Ovary (tissue), 3 donors: ENCODE measurements around the gene DHRS2.

ENCODE experiments used
- EP300 ChIP-seq: sonication (generic); formaldehyde crosslinking; IDR thresholded peaks from one replicate; pipeline ENCODE4 v1.6.1; 2017; ENCODE audit warnings: antibody characterized with exemption
- POLR2A ChIP-seq: fragments of 450-650 bp; IDR thresholded peaks from one replicate; pipeline ENCODE4 v1.6.1; 2017; ENCODE audit warnings: antibody characterized with exemption, mild to moderate bottlenecking, moderate library complexity
- TF ChIP-seq, protein P1 (sequence below), 3 donors: fragments of 450-650 bp in 2 of 3; fragments of 200-600 bp in 1 of 3; IDR thresholded peaks; one replicate each; pipeline versions ENCODE4 v1.5.1 to v1.8.0; 2016 to 2022; ENCODE audit warnings: antibody characterized with exemption in 3 of 3, mild to moderate bottlenecking in 1 of 3
- donor health status: DM: no; HTN: no; CAD: no.

DNA sequence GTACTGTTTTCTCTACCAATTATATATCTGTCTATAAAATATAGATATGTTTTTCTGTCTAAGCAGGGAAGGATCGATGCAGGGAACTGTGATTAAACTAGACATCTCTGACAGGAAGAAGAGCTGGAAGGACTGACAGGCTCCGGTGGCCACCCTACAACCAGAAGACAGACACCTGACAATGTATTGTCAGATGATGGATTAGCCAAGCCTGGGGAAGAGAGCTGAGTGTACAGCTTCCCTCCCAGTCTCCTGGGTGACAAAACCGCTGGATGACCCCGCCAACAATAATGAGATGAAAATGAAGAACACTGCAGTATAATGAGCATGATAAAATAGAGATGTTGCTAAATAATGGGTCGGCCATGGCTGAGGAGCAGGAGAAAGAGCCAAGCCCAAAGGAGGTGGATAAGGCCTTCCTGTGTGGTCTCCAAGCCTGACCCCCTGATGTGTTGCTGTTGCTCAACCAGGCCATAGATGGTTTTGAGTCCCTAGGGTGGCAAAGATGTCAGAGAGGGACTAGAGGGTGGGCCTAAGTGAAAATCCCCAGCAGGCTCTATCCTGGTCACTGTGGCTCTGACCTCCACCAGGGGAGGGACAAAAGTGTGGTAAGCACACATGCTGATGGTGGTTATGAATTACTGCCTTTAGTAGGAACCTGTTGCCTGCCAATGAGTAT, 28.2 kb downstream of the DHRS2 start:
- TF ChIP-seq, protein P1, sequence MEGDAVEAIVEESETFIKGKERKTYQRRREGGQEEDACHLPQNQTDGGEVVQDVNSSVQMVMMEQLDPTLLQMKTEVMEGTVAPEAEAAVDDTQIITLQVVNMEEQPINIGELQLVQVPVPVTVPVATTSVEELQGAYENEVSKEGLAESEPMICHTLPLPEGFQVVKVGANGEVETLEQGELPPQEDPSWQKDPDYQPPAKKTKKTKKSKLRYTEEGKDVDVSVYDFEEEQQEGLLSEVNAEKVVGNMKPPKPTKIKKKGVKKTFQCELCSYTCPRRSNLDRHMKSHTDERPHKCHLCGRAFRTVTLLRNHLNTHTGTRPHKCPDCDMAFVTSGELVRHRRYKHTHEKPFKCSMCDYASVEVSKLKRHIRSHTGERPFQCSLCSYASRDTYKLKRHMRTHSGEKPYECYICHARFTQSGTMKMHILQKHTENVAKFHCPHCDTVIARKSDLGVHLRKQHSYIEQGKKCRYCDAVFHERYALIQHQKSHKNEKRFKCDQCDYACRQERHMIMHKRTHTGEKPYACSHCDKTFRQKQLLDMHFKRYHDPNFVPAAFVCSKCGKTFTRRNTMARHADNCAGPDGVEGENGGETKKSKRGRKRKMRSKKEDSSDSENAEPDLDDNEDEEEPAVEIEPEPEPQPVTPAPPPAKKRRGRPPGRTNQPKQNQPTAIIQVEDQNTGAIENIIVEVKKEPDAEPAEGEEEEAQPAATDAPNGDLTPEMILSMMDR (IDR thresholded peaks at IDR 0.05), result no peak
- TF ChIP-seq POLR2A (no peak), EP300 (no peak)
